NCI-H526 (cell line): Measurements from ENCODE around the gene TMIGD2.
"Not testable (repeated sequence)": the region's sequence is repeated elsewhere in the genome, so short reads cannot be mapped to it uniquely, and the experiment has no call there.

Experiments
- DNase-seq, 2 experiments: peaks; one replicate each; lab custom pipeline; 2025; lab: John Stamatoyannopoulos, UW

The TMIGD2 gene, protein sequence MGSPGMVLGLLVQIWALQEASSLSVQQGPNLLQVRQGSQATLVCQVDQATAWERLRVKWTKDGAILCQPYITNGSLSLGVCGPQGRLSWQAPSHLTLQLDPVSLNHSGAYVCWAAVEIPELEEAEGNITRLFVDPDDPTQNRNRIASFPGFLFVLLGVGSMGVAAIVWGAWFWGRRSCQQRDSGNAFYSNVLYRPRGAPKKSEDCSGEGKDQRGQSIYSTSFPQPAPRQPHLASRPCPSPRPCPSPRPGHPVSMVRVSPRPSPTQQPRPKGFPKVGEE

DNA sequence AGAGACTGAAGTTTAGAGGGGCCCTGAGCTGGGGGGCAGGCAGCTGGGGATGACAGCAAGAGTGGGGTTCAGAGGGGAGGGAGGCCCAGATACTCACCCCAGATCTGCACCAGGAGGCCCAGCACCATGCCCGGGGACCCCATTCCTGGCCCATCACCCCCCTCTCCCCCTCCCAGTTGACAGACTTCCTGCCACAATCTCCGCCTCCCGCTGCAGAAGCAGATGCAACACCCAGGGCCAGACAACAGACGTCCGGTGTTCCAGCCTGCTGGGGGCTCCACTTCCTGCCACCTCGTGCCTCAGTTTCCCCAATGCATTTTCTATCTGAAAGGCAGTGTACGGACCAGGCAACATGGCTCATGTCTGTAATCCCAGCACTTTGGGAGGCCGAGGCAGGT is at the start of gene TMIGD2:
Gene TMIGD2 (minus strand): TSS at position 147 of the 398 bp plus-strand sequence. CDS start 4 bp downstream, at position 143.
- no peak for DNase-seq

GRCh38 chr19:4350726-4351125 is 48.5 kb upstream of the TMIGD2 start:
- no peak for DNase-seq

DNA sequence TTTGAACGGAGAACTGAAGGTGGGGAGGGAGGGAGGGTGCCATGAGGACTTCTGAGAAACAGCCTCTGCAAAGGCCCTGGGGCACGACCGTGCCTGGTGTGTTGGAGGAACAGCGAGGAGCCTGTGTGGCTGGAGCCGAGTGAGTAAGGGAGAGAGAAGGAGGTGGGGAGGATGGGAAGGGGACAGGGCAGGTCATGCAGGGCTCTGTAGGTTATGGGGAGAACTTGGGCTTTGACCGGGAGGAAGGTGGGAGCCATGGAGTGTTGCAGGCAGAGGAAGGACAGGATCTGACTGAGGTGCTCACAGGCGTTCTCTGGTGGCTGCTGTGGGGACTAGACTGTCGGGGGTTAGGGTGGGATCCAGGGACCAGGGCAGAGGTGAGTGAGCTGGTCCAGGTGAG is 47.9 kb upstream of the TMIGD2 start:
- no peak for DNase-seq

- not testable (repeated sequence) for DNase-seq
Measured at GRCh38 chr19:4349225-4349624, 47.0 kb upstream of the TMIGD2 start.

- DNase-seq, result no peak
Measured at GRCh38 chr19:4347521-4347920, 45.3 kb upstream of the TMIGD2 start.

DNA sequence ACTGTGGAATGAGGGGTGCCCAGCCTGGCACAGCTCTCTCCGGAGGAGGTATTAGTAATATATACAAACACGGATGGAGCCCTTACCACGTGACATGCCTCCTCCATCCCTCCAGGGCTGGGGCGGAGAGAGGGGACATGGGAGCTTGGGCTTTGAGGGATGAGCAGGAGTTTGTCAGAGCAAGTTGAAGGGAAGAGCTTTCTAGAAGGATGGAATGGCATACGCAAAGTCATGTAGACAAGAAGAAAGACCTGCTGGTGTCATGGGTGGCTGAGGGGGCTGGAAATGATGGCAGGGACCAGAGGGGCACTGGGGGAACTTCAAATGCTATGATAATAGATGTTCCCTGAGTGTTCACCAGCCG is 43.8 kb upstream of the TMIGD2 start:
- DNase-seq, result no peak

- no peak for DNase-seq
Measured at GRCh38 chr19:4345342-4346019, 43.3 kb upstream of the TMIGD2 start.

DNA sequence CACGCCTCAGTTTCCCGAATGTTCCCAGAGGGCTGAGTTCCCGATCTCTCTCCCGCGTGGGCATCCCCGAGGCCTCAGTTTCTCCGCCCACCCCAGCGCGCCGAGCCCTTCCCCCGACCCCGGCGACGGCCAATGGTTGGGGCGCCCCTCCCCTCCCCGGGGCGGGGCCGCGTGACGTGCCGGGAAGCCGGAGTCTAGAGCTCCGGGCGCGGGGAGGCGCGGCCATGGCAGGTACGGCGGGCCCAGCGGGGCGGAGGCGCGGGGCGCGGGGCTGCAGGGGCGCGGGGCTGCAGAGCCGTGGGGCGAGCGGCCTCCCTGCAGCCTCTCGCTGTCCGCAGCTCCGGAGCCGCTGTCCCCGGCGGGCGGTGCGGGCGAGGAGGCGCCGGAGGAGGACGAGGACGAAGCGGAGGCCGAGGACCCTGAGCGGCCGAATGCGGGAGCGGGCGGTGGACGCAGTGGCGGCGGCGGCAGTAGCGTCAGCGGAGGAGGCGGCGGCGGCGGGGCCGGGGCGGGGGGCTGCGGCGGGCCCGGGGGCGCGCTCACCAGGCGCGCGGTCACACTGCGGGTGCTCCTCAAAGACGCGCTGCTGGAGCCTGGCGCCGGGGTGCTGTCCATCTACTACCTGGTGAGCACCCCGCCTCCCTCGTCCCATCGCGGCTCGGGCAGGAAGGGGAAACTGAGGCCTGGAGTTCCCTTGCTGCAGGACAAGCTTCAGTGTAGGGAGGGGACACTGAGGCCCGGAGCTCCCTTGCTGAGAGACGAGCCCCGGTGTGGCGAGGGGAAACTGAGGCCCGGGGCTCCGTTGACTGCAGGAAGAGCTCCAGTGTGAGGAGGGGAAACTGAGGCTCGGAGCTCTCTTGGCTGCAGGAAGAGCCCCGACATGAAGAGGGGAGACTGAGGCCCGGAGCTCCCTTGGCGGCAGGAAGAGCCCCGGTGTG is 41.5 kb upstream of the TMIGD2 start, which contains the start of gene MPND:
Gene MPND (plus strand): TSS at position 193 of the 938 bp plus-strand sequence. CDS start 32 bp downstream, at position 225.
- peak; percentile 61 to 90 for DNase-seq

- DNase-seq, result peak; percentile 97 to 98
Measured at GRCh38 chr19:4342615-4343369, 40.6 kb upstream of the TMIGD2 start.

GRCh38 chr19:4342314-4342614 is 40.1 kb upstream of the TMIGD2 start:
- no peak for DNase-seq

- peak in 1 of 2 experiments; percentile 48 for DNase-seq
Measured at GRCh38 chr19:4338441-4339355, 36.5 kb upstream of the TMIGD2 start, which contains the start of gene STAP2. STAP2 (minus strand) TSS chr19:4338827; CDS start chr19:4338753, 74 bp downstream.

GRCh38 chr19:4337906-4338440 is 35.8 kb upstream of the TMIGD2 start:
- DNase-seq, result peak in 1 of 2 experiments; percentile 14

DNA sequence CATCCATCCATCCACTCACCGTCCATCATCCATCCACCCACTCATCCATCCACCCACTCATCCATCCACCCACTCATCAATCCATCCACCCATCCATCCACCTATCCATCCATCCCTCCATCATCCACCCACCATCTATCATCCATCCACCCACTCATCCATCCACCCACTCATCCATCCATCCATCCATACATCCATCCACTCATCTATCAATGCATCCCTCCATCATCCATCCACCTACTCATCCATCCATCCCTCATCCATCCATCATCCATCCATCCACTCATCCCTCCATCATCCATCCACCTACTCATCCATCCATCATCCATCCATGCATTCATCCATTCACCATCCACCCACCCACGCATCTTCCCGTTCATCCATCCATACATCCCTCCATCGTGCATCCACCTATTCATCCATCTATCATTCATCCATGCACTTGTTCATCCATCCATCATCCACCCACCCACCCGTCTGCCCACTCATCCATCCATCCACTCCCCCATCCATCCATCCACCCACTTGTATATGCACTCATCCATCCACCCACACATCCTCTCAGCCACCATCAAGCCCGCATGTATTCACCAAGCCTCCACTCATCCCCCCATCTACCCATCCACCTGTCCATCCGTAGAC is 32.9 kb upstream of the TMIGD2 start:
- DNase-seq, result no peak

DNA sequence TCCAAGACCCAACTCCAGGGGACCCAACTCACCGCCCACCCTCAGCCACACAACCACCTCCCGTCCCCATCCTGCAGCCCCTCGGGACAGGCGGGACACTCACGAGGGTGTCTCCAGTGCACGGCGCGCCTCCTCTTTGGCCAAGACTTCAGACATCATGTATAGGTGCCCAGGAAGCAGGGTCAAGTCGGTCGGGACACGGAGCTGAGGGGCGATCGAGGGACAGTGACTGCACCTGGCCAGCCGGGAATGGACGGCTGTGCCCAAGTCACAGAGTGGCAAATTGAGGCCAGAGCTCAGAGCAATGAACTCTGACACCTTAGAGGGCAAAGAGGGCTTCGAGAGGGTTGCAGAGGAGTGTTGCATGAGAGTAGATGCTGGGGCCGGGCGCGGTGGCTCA is 27.7 kb upstream of the TMIGD2 start:
- DNase-seq, result no peak

- DNase-seq, result not testable (repeated sequence)
Measured at GRCh38 chr19:4328991-4329681, 26.9 kb upstream of the TMIGD2 start.

GRCh38 chr19:4328243-4328990 is 26.2 kb upstream of the TMIGD2 start:
- no peak for DNase-seq

DNA sequence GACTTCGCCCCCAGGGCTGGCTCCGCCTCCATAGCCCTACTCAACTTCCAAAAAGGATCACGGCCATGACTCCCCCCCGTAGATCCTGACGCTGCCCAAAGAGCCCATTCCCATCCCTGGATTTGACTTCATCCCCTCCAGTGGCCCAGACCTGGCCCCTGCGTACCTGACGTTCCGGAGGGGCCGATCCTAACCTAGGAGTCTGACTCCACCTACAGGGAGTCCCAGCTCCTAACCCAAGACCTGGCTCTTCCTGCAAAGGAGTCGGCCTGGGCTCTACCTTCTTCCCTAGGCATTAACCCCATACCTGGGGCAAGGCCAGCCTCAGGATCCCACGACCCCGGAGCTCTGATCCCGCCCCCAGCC is 25.7 kb upstream of the TMIGD2 start:
- DNase-seq, result no peak

DNA sequence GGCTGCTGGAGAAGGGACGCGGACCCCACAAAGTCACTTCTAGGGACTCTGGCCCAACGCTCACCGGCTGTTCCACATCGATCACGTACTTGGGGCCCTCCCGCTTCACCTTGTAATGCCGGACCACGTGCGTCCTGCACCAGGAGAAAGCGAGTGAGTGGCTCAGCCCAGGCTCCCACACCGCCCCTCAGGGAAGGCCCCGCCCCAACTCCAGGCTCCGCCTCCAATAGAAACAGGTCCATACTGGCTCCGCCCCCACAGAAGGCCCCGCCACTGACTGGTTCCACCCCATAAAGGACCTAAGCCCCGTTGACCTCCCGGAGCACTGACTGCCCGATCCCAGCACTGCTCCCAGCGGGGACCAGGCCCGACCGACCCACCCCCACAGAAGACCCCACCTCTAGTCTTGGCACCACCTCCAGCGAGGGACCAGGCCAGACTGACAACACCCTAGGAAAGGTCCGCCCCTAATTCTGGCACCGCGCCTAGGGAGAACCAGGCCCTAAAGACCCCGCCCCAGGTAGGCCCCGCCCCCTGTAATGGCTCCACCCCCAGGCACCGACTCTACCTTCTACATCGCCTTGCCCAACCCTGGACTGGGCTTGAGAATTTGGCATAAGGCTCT is 25.2 kb upstream of the TMIGD2 start:
- DNase-seq, result no peak
